ENCODE data around the gene RPS29. TPM values are rescaled to one million over a fixed set of nuclear protein-coding genes. Genes with fewer than 3 reads are reported as not detected.
A peak's percentile ranks its signal among the peaks of the same experiment; 100 is the strongest.

The RPS29 gene
- total and polyA plus RNA-seq, 2 donors from 2014 or later = 1,054 to 2,862 TPM

DNA sequence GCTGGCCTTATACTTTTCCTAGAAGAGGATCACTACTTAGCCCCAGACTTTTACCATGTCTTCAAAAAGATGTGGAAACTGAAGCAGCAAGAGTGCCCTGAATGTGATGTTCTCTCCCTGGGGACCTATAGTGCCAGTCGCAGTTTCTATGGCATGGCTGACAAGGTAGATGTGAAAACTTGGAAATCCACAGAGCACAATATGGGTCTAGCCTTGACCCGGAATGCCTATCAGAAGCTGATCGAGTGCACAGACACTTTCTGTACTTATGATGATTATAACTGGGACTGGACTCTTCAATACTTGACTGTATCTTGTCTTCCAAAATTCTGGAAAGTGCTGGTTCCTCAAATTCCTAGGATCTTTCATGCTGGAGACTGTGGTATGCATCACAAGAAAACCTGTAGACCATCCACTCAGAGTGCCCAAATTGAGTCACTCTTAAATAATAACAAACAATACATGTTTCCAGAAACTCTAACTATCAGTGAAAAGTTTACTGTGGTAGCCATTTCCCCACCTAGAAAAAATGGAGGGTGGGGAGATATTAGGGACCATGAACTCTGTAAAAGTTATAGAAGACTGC lies 35.9 kb upstream of the RPS29 start:
- no peak for FAIRE-seq
- H3K9me3 ChIP-seq (ENCODE audit: control insufficient read depth in 2 of 3, insufficient read depth in 1 of 3, low read length in 3 of 3) = no peaks in the 10 kb centered on the region
- H3K9ac ChIP-seq (ENCODE audit: low read length in 3 of 3) = peak overlapping the region in 1 of 3 donors; percentile 98
- no peak overlapping the region for H3K27ac ChIP-seq (ENCODE audit: low read depth in 2 of 2, low read length in 2 of 2)
- H3K4me3 ChIP-seq (ENCODE audit: low read length in 3 of 3) = peak overlapping the region; percentile 60 to 99 (median 86)
- no peak for TF ChIP-seq CTCF (IDR thresholded peaks at IDR 0.05; ENCODE audit: borderline replicate concordance, extremely low read depth, insufficient read depth)
- DNase-seq = no peak
- peaks cover 2 to 5% (median 3%) of the 10 kb centered on the region in 3 donors for H3K36me3 ChIP-seq (ENCODE audit: control insufficient read depth in 2 of 3, insufficient read depth in 3 of 3, low read length in 3 of 3)
- intact Hi-C loops (cut with DNase I) = no loop called here
- no peaks in the 10 kb centered on the region for H3K27me3 ChIP-seq (ENCODE audit: control insufficient read depth, insufficient read depth, low read length)
- H3K4me1 ChIP-seq (ENCODE audit: control insufficient read depth in 2 of 3, insufficient read depth in 2 of 3, low read depth in 1 of 3, low read length in 3 of 3) = peaks cover 0 to 9% (median 6%) of the 10 kb centered on the region in 3 donors

DNA sequence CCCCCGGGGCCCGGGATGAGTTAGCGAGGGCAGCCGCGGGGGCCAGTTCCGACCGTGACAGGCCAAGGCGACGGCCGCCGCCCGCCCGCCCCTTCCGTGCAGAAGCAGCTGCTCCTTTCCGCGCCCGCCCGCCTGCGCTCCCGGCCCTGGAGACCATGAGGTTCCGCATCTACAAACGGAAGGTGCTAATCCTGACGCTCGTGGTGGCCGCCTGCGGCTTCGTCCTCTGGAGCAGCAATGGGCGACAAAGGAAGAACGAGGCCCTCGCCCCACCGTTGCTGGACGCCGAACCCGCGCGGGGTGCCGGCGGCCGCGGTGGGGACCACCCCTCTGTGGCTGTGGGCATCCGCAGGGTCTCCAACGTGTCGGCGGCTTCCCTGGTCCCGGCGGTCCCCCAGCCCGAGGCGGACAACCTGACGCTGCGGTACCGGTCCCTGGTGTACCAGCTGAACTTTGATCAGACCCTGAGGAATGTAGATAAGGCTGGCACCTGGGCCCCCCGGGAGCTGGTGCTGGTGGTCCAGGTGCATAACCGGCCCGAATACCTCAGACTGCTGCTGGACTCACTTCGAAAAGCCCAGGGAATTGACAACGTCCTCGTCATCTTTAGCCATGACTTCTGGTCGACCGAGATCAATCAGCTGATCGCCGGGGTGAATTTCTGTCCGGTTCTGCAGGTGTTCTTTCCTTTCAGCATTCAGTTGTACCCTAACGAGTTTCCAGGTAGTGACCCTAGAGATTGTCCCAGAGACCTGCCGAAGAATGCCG lies 35.1 kb upstream of the RPS29 start:
- no peaks in the 10 kb centered on the region for H3K9me3 ChIP-seq (ENCODE audit: control insufficient read depth in 2 of 3, insufficient read depth in 1 of 3, low read length in 3 of 3)
- H3K27me3 ChIP-seq (ENCODE audit: control insufficient read depth, insufficient read depth, low read length) = no peaks in the 10 kb centered on the region
- H3K4me3 ChIP-seq (ENCODE audit: low read length in 3 of 3) = peak overlapping the region; percentile 60 to 99 (median 86)
- FAIRE-seq (no peak), DNase-seq (peak; percentile 73 to 92 (median 81))
- H3K27ac ChIP-seq (ENCODE audit: low read depth in 2 of 2, low read length in 2 of 2) = peak overlapping the region; percentile 90 to 96
- intact Hi-C loops (cut with DNase I) = no loop called here
- no peak for TF ChIP-seq CTCF (IDR thresholded peaks at IDR 0.05; ENCODE audit: borderline replicate concordance, extremely low read depth, insufficient read depth)
- H3K9ac ChIP-seq (ENCODE audit: low read length in 3 of 3) = peak overlapping the region; percentile 20 to 98 (median 85)
- peaks cover 2 to 5% (median 3%) of the 10 kb centered on the region in 3 donors for H3K36me3 ChIP-seq (ENCODE audit: control insufficient read depth in 2 of 3, insufficient read depth in 3 of 3, low read length in 3 of 3)
- H3K4me1 ChIP-seq (ENCODE audit: control insufficient read depth in 2 of 3, insufficient read depth in 2 of 3, low read depth in 1 of 3, low read length in 3 of 3) = peaks cover 0 to 9% (median 6%) of the 10 kb centered on the region in 3 donors

DNA sequence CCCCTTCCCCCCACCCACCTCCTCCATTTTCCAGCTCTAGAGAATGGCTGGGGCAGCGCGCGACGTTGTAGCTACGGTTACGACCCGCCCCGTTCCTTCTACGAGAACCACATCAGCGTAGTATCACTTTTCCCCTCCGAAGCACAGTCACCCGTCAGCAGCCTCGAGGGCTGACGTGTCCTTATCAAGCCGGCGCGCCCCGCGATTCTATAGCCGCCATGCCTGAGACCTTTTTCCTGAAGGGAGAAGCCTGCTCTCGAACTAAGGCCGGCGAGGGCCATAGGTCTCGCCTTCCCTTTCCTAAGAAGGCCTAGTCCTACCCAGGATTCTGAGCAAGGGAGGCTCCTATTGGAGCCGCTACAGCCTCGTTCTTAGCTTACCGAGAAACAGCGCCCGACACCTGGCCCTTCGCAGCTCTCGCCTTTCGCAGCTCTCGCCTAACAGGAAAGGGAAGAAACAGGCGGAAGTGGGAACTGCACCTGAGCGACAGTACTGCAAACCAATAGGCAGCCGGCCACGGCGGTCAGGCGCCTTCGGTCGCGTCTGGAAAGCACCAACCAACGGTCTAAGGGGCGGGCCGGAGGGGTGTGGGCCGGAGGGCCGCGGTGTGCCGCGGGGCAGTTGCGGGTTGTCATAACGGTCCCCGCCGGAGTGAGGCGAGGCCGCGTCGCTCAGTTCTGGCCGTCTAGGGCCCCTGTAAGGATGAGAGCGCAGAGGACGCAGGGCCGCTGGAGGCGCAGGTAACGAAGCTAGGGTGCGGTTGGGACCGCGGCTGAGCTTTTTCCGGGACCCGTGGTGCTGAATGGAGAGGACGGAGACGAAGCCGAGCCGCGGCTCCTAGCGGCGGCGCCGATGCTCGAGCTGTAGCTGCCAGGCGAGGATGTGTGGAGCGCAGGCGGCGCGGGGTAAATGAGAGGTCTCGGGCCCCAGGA lies 34.3 kb upstream of the RPS29 start, which contains the start of the genes MGAT2 and RPL36AL:
Gene MGAT2, plus strand, starts transcription at position 618 of the 932 bp plus-strand sequence. CDS start 470 bp downstream, outside the sequence.
Gene RPL36AL, minus strand, starts transcription at position 445 of the 932 bp plus-strand sequence. CDS start 1,522 bp downstream, outside the sequence.
- Histone ChIP-seq H3K27me3 (ENCODE audit: control insufficient read depth, insufficient read depth, low read length) (no peaks in the 10 kb centered on the region), H3K27ac (ENCODE audit: low read depth in 2 of 2, low read length in 2 of 2) (peak within 1 kb of the TSS; percentile 90 to 96), H3K9me3 (ENCODE audit: control insufficient read depth in 2 of 3, insufficient read depth in 1 of 3, low read length in 3 of 3) (no peaks in the 10 kb centered on the region), H3K9ac (ENCODE audit: low read length in 3 of 3) (peak within 1 kb of the TSS; percentile 70 to 98 (median 85)), H3K4me3 (ENCODE audit: low read length in 3 of 3) (peak within 1 kb of the TSS; percentile 79 to 99 (median 86)), H3K36me3 (ENCODE audit: control insufficient read depth in 2 of 3, insufficient read depth in 3 of 3, low read length in 3 of 3) (peaks cover under 1 to 5% (median 2%) of the 10 kb centered on the region in 3 donors), H3K4me1 (ENCODE audit: control insufficient read depth in 2 of 3, insufficient read depth in 2 of 3, low read depth in 1 of 3, low read length in 3 of 3) (peaks cover 0 to 9% (median 6%) of the 10 kb centered on the region in 3 donors)
- FAIRE-seq (no peak), DNase-seq (peak; percentile 98 to 99 (median 99))
- TF ChIP-seq CTCF (IDR thresholded peaks at IDR 0.05; ENCODE audit: borderline replicate concordance, extremely low read depth, insufficient read depth) = peak; percentile 8
- intact Hi-C loops (cut with DNase I) = no loop called here
